ENCODE results near the gene NOL9.

NOL9 gene

GRCh38 chr1:6592441-6592840, 38.1 kb upstream of the NOL9 start:
- Histone ChIP-seq H4K5ac (ENCODE audit: low read length) (no peak overlapping the region), H3K27me3 (ENCODE audit: insufficient read depth, low read length, poor library complexity) (no peaks in the 10 kb centered on the region), H3K4ac (ENCODE audit: low read depth, low read length) (no peak overlapping the region), H3K4me3 (ENCODE audit: low read length) (no peak overlapping the region), H3K18ac (ENCODE audit: low read length) (no peak overlapping the region), H3K56ac (ENCODE audit: low read length) (no peak overlapping the region), H3K4me2 (ENCODE audit: low read length) (no peak overlapping the region), H4K8ac (ENCODE audit: low read depth, low read length) (no peak overlapping the region), H2BK5ac (ENCODE audit: low read length) (no peak overlapping the region), H3K4me1 (ENCODE audit: control insufficient read depth, low read depth, low read length) (no peaks in the 10 kb centered on the region), H3K23ac (ENCODE audit: low read length) (no peak overlapping the region), H3K79me1 (ENCODE audit: low read length) (peaks cover 5% of the 10 kb centered on the region), H2AK5ac (ENCODE audit: low read length) (no peak overlapping the region), H3K9ac (ENCODE audit: low read length) (no peak overlapping the region), H3K79me2 (ENCODE audit: control insufficient read depth, insufficient read depth, low read length) (peaks cover 2% of the 10 kb centered on the region), H3K36me3 (ENCODE audit: control insufficient read depth, insufficient read depth, low read length) (peaks cover 13% of the 10 kb centered on the region), H2BK120ac (ENCODE audit: low read depth, low read length) (no peak overlapping the region), H3K27ac (ENCODE audit: low read depth, low read length) (no peak overlapping the region), H2BK15ac (replicated peaks; ENCODE audit: low read depth) (no peak overlapping the region)
- WGBS (ENCODE audit: extremely low coverage, insufficient coverage, low lambda C conversion rate): no CpG with 5 or more reads among the region's 5 CpGs
- no peak for DNase-seq

GRCh38 chr1:6591644-6592043, 37.3 kb upstream of the NOL9 start:
- Histone ChIP-seq H2AK5ac (ENCODE audit: low read length) (no peak overlapping the region), H3K4me2 (ENCODE audit: low read length) (no peak overlapping the region), H3K79me1 (ENCODE audit: low read length) (peaks cover 2% of the 10 kb centered on the region), H2BK5ac (ENCODE audit: low read length) (no peak overlapping the region), H3K27ac (ENCODE audit: low read depth, low read length) (no peak overlapping the region), H3K9ac (ENCODE audit: low read length) (no peak overlapping the region), H3K4ac (ENCODE audit: low read depth, low read length) (no peak overlapping the region), H3K79me2 (ENCODE audit: control insufficient read depth, insufficient read depth, low read length) (no peaks in the 10 kb centered on the region), H3K4me3 (ENCODE audit: low read length) (no peak overlapping the region), H3K36me3 (ENCODE audit: control insufficient read depth, insufficient read depth, low read length) (peaks cover 8% of the 10 kb centered on the region), H4K8ac (ENCODE audit: low read depth, low read length) (no peak overlapping the region), H2BK15ac (replicated peaks; ENCODE audit: low read depth) (no peak overlapping the region), H3K27me3 (ENCODE audit: insufficient read depth, low read length, poor library complexity) (no peaks in the 10 kb centered on the region), H3K23ac (ENCODE audit: low read length) (no peak overlapping the region), H3K18ac (ENCODE audit: low read length) (no peak overlapping the region), H3K4me1 (ENCODE audit: control insufficient read depth, low read depth, low read length) (no peaks in the 10 kb centered on the region), H3K56ac (ENCODE audit: low read length) (no peak overlapping the region), H4K5ac (ENCODE audit: low read length) (no peak overlapping the region), H2BK120ac (ENCODE audit: low read depth, low read length) (no peak overlapping the region)
- WGBS (ENCODE audit: extremely low coverage, insufficient coverage, low lambda C conversion rate): no CpG with 5 or more reads among the region's 6 CpGs
- DNase-seq: no peak

GRCh38 chr1:6591222-6591621, 36.9 kb upstream of the NOL9 start:
- WGBS (ENCODE audit: extremely low coverage, insufficient coverage, low lambda C conversion rate): no CpG with 5 or more reads among the region's 13 CpGs
- Histone ChIP-seq H3K4me1 (ENCODE audit: control insufficient read depth, low read depth, low read length) (no peaks in the 10 kb centered on the region), H3K36me3 (ENCODE audit: control insufficient read depth, insufficient read depth, low read length) (peaks cover 8% of the 10 kb centered on the region), H3K4me3 (ENCODE audit: low read length) (no peak overlapping the region), H4K8ac (ENCODE audit: low read depth, low read length) (no peak overlapping the region), H3K4ac (ENCODE audit: low read depth, low read length) (no peak overlapping the region), H2BK120ac (ENCODE audit: low read depth, low read length) (no peak overlapping the region), H3K18ac (ENCODE audit: low read length) (no peak overlapping the region), H3K27me3 (ENCODE audit: insufficient read depth, low read length, poor library complexity) (no peaks in the 10 kb centered on the region), H3K4me2 (ENCODE audit: low read length) (no peak overlapping the region), H2BK5ac (ENCODE audit: low read length) (no peak overlapping the region), H3K9ac (ENCODE audit: low read length) (no peak overlapping the region), H3K23ac (ENCODE audit: low read length) (no peak overlapping the region), H3K79me1 (ENCODE audit: low read length) (no peaks in the 10 kb centered on the region), H2AK5ac (ENCODE audit: low read length) (no peak overlapping the region), H3K27ac (ENCODE audit: low read depth, low read length) (no peak overlapping the region), H2BK15ac (replicated peaks; ENCODE audit: low read depth) (no peak overlapping the region), H4K5ac (ENCODE audit: low read length) (no peak overlapping the region), H3K79me2 (ENCODE audit: control insufficient read depth, insufficient read depth, low read length) (no peaks in the 10 kb centered on the region), H3K56ac (ENCODE audit: low read length) (no peak overlapping the region)
- no peak for DNase-seq

GRCh38 chr1:6590046-6590445, 35.7 kb upstream of the NOL9 start:
- no peak overlapping the region for H2BK15ac ChIP-seq (replicated peaks; ENCODE audit: low read depth)
- H3K79me2 ChIP-seq (ENCODE audit: control insufficient read depth, insufficient read depth, low read length): no peaks in the 10 kb centered on the region
- H3K18ac ChIP-seq (ENCODE audit: low read length): no peak overlapping the region
- H3K23ac ChIP-seq (ENCODE audit: low read length): no peak overlapping the region
- H3K4me1 ChIP-seq (ENCODE audit: control insufficient read depth, low read depth, low read length): no peaks in the 10 kb centered on the region
- no peak overlapping the region for H3K9ac ChIP-seq (ENCODE audit: low read length)
- H2AK5ac ChIP-seq (ENCODE audit: low read length): no peak overlapping the region
- H3K79me1 ChIP-seq (ENCODE audit: low read length): no peaks in the 10 kb centered on the region
- no peak overlapping the region for H4K8ac ChIP-seq (ENCODE audit: low read depth, low read length)
- H3K27ac ChIP-seq (ENCODE audit: low read depth, low read length): no peak overlapping the region
- H3K27me3 ChIP-seq (ENCODE audit: insufficient read depth, low read length, poor library complexity): no peaks in the 10 kb centered on the region
- no peak overlapping the region for H3K56ac ChIP-seq (ENCODE audit: low read length)
- peaks cover 8% of the 10 kb centered on the region for H3K36me3 ChIP-seq (ENCODE audit: control insufficient read depth, insufficient read depth, low read length)
- no peak overlapping the region for H3K4me3 ChIP-seq (ENCODE audit: low read length)
- no peak overlapping the region for H3K4me2 ChIP-seq (ENCODE audit: low read length)
- no peak overlapping the region for H3K4ac ChIP-seq (ENCODE audit: low read depth, low read length)
- no CpG with 5 or more reads among the region's 7 CpGs for WGBS (ENCODE audit: extremely low coverage, insufficient coverage, low lambda C conversion rate)
- H2BK5ac ChIP-seq (ENCODE audit: low read length): no peak overlapping the region
- H4K5ac ChIP-seq (ENCODE audit: low read length): no peak overlapping the region
- no peak overlapping the region for H2BK120ac ChIP-seq (ENCODE audit: low read depth, low read length)
- DNase-seq: no peak

GRCh38 chr1:6588893-6589520, 34.7 kb upstream of the NOL9 start:
- H4K8ac ChIP-seq (ENCODE audit: low read depth, low read length): no peak overlapping the region

More at GRCh38 chr1:6588893-6589520, 34.7 kb upstream of the NOL9 start:
- Histone ChIP-seq H3K18ac (ENCODE audit: low read length) (no peak overlapping the region), H2AK5ac (ENCODE audit: low read length) (no peak overlapping the region), H2BK120ac (ENCODE audit: low read depth, low read length) (no peak overlapping the region), H3K27ac (ENCODE audit: low read depth, low read length) (no peak overlapping the region), H2BK15ac (replicated peaks; ENCODE audit: low read depth) (no peak overlapping the region), H3K27me3 (ENCODE audit: insufficient read depth, low read length, poor library complexity) (no peaks in the 10 kb centered on the region), H3K4me2 (ENCODE audit: low read length) (no peak overlapping the region), H3K79me2 (ENCODE audit: control insufficient read depth, insufficient read depth, low read length) (no peaks in the 10 kb centered on the region), H2BK5ac (ENCODE audit: low read length) (no peak overlapping the region), H3K56ac (ENCODE audit: low read length) (no peak overlapping the region), H3K23ac (ENCODE audit: low read length) (no peak overlapping the region), H4K5ac (ENCODE audit: low read length) (no peak overlapping the region), H3K36me3 (ENCODE audit: control insufficient read depth, insufficient read depth, low read length) (peaks cover 8% of the 10 kb centered on the region), H3K4me3 (ENCODE audit: low read length) (no peak overlapping the region), H3K4me1 (ENCODE audit: control insufficient read depth, low read depth, low read length) (no peaks in the 10 kb centered on the region), H3K4ac (ENCODE audit: low read depth, low read length) (no peak overlapping the region), H3K9ac (ENCODE audit: low read length) (no peak overlapping the region), H3K79me1 (ENCODE audit: low read length) (no peaks in the 10 kb centered on the region)
- no peak for DNase-seq
- no CpG with 5 or more reads among the region's 24 CpGs for WGBS (ENCODE audit: extremely low coverage, insufficient coverage, low lambda C conversion rate)

All from mesendoderm (in vitro differentiated cells).